Right renal cortex interstitium (tissue), 3 donors: Measurements from ENCODE around the gene IGFALS. TPM values are rescaled to one million over a fixed set of nuclear protein-coding genes. Genes with fewer than 3 reads are reported as not detected.
A peak's percentile ranks its signal among the peaks of the same experiment; 100 is the strongest.
"Not testable (repeated sequence)": the region's sequence is repeated elsewhere in the genome, so short reads cannot be mapped to it uniquely, and the experiment has no call there.

ENCODE experiments used
- DNase-seq, 3 donors: peaks; one replicate each; pipeline ENCODE4 v3.0.0-alpha.2; 2013; ENCODE audit warnings: low read depth in 3 of 3, low spot score in 2 of 3
- polyA plus RNA-seq, 3 donors: library from polyadenylated mRNA; unstranded; fragments of 120-200 nt; gene quantifications; one replicate each; pipeline ENCODE4 v1.2.1, GENCODE V29; 2013; ENCODE audit not compliant: insufficient read length in 3 of 3

Gene IGFALS
- polyA plus RNA-seq, 3 donors = 1.3 to 2.0 (median 2.0) TPM

- DNase-seq = no peak
Measured at GRCh38 chr16:1818204-1818872, 24.8 kb upstream of the IGFALS start.

- no peak for DNase-seq
Measured at GRCh38 chr16:1817716-1818115, 24.2 kb upstream of the IGFALS start.

GRCh38 chr16:1817276-1817589 lies 23.7 kb upstream of the IGFALS start:
- DNase-seq = no peak

GRCh38 chr16:1816396-1817275 lies 23.1 kb upstream of the IGFALS start:
- no peak for DNase-seq

- DNase-seq = no peak
Measured at GRCh38 chr16:1815461-1815860, 22.0 kb upstream of the IGFALS start.

- peak in 1 of 3 donors; percentile 51 for DNase-seq
Measured at GRCh38 chr16:1812732-1813163, 19.2 kb upstream of the IGFALS start.

GRCh38 chr16:1810536-1810935 lies 17.0 kb upstream of the IGFALS start:
- no peak for DNase-seq

- DNase-seq = no peak
Measured at GRCh38 chr16:1810106-1810505, 16.6 kb upstream of the IGFALS start.

GRCh38 chr16:1809281-1809801 lies 15.8 kb upstream of the IGFALS start:
- DNase-seq = no peak

- no peak for DNase-seq
Measured at GRCh38 chr16:1808691-1809090, 15.2 kb upstream of the IGFALS start.

GRCh38 chr16:1807626-1808025 lies 14.1 kb upstream of the IGFALS start:
- DNase-seq = no peak

- DNase-seq = no peak
Measured at GRCh38 chr16:1800701-1801100, 7.2 kb upstream of the IGFALS start.

- DNase-seq = not testable (repeated sequence)
Measured at GRCh38 chr16:1799263-1799662, 5.8 kb upstream of the IGFALS start.

GRCh38 chr16:1794908-1795666 lies 1.6 kb upstream of the IGFALS start:
- DNase-seq = no peak

GRCh38 chr16:1794221-1794871 lies 841 bp upstream of the IGFALS start:
- DNase-seq = no peak

- no peak for DNase-seq
Measured at GRCh38 chr16:1792836-1793577, 498 bp downstream of the IGFALS start.

GRCh38 chr16:1791943-1792812 lies 1.3 kb downstream of the IGFALS start:
- DNase-seq = no peak

GRCh38 chr16:1791256-1791942 lies 2.1 kb downstream of the IGFALS start:
- no peak for DNase-seq
